ENCODE results near the gene RBM4B. TPM values are rescaled to one million over a fixed set of nuclear protein-coding genes. Genes with fewer than 3 reads are reported as not detected.
A peak's percentile ranks its signal among the peaks of the same experiment; 100 is the strongest.
"Not testable (repeated sequence)": the region's sequence is repeated elsewhere in the genome, so short reads cannot be mapped to it uniquely, and the experiment has no call there.

RBM4B gene
- total RNA-seq, 6 experiments from 2014 or later = 17.0 to 21.1 (median 18.2) TPM

DNA sequence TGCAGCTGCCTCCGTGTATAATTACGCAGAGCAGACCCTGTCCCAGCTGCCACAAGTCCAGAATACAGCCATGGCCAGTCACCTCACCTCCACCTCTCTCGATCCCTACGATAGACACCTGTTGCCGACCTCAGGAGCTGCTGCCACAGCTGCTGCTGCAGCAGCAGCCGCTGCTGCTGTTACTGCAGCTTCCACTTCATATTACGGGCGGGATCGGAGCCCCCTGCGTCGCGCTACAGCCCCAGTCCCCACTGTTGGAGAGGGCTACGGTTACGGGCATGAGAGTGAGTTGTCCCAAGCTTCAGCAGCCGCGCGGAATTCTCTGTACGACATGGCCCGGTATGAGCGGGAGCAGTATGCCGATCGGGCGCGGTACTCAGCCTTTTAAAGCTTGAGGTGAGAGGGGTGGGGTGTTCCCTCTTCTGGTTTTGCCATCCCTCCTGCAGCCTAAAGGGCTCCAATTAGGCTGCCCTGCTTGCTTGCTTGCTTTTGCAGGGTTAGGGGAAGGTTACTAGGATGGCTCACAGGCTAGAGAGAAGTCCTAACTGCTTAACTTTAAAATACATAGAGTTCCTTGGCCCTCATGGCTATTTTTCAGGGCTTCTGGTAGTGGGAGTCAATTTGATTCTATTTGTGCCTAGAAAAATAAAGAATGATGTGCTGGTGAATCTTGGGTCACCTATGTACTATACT, 33.8 kb downstream of the RBM4B start:
- 0 out of 2 replicates have a peak overlapping the region, but pooled peaks have one; percentile 26 for H3K4me3 Mint-ChIP-seq
- TF ChIP-seq, protein P1, sequence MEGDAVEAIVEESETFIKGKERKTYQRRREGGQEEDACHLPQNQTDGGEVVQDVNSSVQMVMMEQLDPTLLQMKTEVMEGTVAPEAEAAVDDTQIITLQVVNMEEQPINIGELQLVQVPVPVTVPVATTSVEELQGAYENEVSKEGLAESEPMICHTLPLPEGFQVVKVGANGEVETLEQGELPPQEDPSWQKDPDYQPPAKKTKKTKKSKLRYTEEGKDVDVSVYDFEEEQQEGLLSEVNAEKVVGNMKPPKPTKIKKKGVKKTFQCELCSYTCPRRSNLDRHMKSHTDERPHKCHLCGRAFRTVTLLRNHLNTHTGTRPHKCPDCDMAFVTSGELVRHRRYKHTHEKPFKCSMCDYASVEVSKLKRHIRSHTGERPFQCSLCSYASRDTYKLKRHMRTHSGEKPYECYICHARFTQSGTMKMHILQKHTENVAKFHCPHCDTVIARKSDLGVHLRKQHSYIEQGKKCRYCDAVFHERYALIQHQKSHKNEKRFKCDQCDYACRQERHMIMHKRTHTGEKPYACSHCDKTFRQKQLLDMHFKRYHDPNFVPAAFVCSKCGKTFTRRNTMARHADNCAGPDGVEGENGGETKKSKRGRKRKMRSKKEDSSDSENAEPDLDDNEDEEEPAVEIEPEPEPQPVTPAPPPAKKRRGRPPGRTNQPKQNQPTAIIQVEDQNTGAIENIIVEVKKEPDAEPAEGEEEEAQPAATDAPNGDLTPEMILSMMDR (IDR thresholded peaks at IDR 0.05) = no peak
- no peak for DNase-seq
- peaks cover 92% of the 10 kb centered on the region for H3K36me3 Mint-ChIP-seq (ENCODE audit: low read depth)
- no peaks in the 10 kb centered on the region for H3K9me3 Mint-ChIP-seq
- peaks cover 82% of the 10 kb centered on the region for H3K4me1 Mint-ChIP-seq (ENCODE audit: low read depth)
- no peak overlapping the region for H3K27ac Mint-ChIP-seq
- H3K27me3 Mint-ChIP-seq (ENCODE audit: insufficient read depth) = peaks cover 7% of the 10 kb centered on the region

GRCh38 chr11:66641834-66642233, 35.9 kb downstream of the RBM4B start:
- Mint-ChIP-seq H3K36me3 (ENCODE audit: low read depth) (peaks cover 81% of the 10 kb centered on the region), H3K9me3 (no peaks in the 10 kb centered on the region), H3K4me3 (peak overlapping the region; percentile 97), H3K27ac (no peak overlapping the region; the same call in 1 of the 2 replicates), H3K4me1 (ENCODE audit: low read depth) (peaks cover 87% of the 10 kb centered on the region), H3K27me3 (ENCODE audit: insufficient read depth) (peaks cover 15% of the 10 kb centered on the region)
- no peak for DNase-seq
- TF ChIP-seq, protein P1 (IDR thresholded peaks at IDR 0.05) = no peak

DNA sequence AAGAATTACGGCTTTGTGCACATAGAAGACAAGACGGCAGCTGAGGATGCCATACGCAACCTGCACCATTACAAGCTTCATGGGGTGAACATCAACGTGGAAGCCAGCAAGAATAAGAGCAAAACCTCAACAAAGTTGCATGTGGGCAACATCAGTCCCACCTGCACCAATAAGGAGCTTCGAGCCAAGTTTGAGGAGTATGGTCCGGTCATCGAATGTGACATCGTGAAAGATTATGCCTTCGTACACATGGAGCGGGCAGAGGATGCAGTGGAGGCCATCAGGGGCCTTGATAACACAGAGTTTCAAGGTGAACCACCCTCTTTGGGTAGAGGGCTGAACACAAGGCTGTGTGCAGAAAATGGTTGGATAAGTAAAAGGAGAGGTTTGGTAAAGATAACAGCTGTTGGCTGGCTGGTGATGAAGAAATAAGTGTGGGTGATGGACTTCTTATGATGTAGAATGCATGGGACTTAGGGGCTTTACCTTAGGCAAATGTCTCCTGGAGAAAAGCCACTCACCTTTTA, 37.8 kb downstream of the RBM4B start:
- H3K36me3 Mint-ChIP-seq (ENCODE audit: low read depth) = peaks cover 64% of the 10 kb centered on the region
- peak overlapping the region; percentile 97 for H3K27ac Mint-ChIP-seq
- peaks cover 74% of the 10 kb centered on the region for H3K4me1 Mint-ChIP-seq (ENCODE audit: low read depth)
- H3K4me3 Mint-ChIP-seq = peak overlapping the region; percentile 97
- not testable (repeated sequence) for H3K9me3 Mint-ChIP-seq, DNase-seq
- peaks cover 15% of the 10 kb centered on the region for H3K27me3 Mint-ChIP-seq (ENCODE audit: insufficient read depth)

DNA sequence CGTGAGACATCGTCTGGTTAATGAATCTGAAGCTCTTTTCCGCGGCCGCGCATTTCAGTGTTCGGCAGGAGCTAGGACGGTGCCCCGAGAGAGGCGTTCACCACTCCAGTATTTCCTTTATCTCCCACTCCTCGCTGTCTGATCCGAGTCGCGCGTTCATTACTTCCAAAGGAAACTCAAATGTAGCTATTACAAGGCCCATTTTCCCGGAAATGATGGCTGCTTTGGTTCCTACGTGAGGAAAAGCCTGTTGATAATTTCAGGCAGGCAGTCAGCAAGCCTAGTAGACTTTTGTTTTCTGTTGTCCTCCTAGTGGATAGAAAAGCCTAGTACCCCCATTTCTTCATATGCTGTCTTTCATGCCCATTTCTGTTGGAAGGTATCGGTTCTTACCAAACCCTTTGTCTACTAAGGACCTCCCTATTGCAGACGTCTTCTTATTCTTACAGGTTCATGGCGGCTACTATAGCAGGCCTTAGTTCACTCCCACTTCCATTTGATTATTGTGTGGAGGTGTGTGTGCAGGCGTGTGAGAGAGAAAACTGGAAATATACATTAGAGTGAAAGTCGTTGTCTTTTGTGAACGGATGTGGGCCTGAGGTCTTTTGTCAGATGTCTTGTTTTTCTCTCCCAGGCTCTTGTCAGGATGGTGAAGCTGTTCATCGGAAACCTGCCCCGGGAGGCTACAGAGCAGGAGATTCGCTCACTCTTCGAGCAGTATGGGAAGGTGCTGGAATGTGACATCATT, 38.4 kb downstream of the RBM4B start:
- Mint-ChIP-seq H3K36me3 (ENCODE audit: low read depth) (peaks cover 64% of the 10 kb centered on the region), H3K27me3 (ENCODE audit: insufficient read depth) (peaks cover 15% of the 10 kb centered on the region), H3K4me1 (ENCODE audit: low read depth) (peaks cover 68% of the 10 kb centered on the region), H3K27ac (peak overlapping the region; percentile 97), H3K4me3 (peak overlapping the region; percentile 97), H3K9me3 (no peaks in the 10 kb centered on the region)
- TF ChIP-seq, protein P1 (IDR thresholded peaks at IDR 0.05) = peak; percentile 54
- peak; percentile 51 for DNase-seq

GRCh38 chr11:66638177-66639065, 39.3 kb downstream of the RBM4B start, which contains the start of gene RBM4:
Gene RBM4, plus strand, starts transcription at chr11:66638703. Its CDS starts 1,009 bp downstream, at chr11:66639712.
- peaks cover 60% of the 10 kb centered on the region for H3K36me3 Mint-ChIP-seq (ENCODE audit: low read depth)
- peaks cover 64% of the 10 kb centered on the region for H3K4me1 Mint-ChIP-seq (ENCODE audit: low read depth)
- no peaks in the 10 kb centered on the region for H3K9me3 Mint-ChIP-seq
- peak within 1 kb of the TSS; percentile 97 for H3K27ac Mint-ChIP-seq
- DNase-seq = peak; percentile 100
- TF ChIP-seq, protein P1 (IDR thresholded peaks at IDR 0.05) = peak; percentile 48; the same call in 1 of the 2 replicates
- peak within 1 kb of the TSS; percentile 97 for H3K4me3 Mint-ChIP-seq
- H3K27me3 Mint-ChIP-seq (ENCODE audit: insufficient read depth) = peaks cover 13% of the 10 kb centered on the region

Measured in HFFc6 (cell line).